ENCODE data around the gene DNER. TPM values are rescaled to one million over a fixed set of nuclear protein-coding genes. Genes with fewer than 3 reads are reported as not detected.

The DNER gene
- total RNA-seq, 1 experiment from 2014 or later: 2.8 TPM

DNA sequence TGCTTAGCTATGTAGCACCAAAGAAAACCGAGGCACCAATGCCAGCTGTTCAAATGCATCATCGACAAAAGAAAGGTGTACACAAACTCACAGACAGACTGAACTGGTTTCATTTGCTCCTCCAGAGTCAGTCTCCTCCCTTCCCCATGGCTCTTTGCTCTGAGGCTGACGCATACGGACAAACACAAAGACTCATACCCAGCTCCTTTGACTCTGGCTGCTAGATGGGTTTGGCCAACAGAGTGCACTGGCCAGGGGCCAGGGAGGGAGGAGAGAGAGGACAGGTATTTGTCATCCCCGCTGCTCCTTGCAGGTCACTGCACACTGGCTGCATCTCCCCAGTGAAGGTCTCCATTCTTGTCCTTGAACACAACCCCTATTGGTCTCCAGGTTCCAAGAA lies 40.7 kb downstream of the DNER start:
- no peak for DNase-seq (ENCODE audit: low read depth)

DNA sequence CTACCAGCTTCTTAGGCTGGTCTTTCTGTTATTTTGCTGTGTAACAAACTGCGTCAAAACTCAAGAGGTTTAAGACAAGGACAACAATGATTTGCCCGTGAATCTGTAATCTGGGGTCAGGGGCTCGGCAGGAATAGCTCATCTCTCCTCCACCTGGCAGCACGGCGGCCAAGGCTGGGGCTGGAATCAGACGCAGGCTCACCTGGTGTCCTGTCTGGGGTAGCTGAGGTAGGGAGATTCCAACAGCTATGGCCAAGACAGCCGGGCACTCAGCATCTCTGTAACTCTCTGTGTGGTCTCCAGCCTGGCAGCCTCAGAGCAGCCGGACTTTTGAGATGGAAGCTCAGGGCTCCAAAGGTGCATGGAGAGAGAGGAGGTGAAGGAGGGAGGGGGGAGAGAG lies 42.3 kb downstream of the DNER start:
- DNase-seq (ENCODE audit: low read depth): no peak

DNA sequence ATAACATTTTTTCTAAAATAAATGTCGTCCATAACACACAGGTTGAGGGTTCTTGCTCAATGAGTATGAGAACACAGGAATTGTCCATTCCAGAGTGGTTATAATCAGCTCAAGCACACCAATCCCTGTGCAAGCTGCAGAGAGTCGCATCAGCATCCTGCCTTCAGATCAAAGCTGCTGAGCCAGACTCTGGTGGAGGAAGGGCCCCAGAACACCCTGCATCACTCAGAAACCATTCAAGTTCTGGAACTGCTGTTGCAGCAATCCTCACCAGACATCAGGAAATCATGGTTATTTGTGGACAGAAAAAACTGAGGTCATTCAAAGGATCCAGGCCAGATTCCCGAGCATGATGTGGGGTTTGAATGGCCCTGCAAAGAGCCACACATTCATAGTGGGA lies 44.5 kb downstream of the DNER start:
- no peak for DNase-seq (ENCODE audit: low read depth)

DNA sequence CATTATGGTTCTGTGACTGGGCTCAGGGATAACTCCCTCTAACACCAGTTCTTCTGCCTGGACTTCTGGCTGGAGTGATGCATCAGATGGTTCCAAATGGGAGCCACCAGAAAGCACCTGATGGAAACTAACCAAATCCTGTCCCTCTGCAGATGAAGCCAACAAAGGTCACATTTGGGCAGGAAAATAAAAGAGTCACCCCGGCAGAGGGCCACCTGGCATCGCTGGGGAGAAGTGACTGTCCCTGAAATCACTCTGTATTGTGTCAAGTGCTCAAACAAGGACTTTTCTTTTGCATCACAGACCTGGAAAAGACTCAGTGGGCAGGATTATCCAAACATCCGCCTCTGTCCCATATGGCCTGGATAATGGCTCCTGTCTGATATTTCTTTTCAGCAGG lies 47.5 kb downstream of the DNER start:
- no peak for DNase-seq (ENCODE audit: low read depth)

- no peak for DNase-seq (ENCODE audit: low read depth)
Measured at GRCh38 chr2:229665158-229665557, 49.2 kb downstream of the DNER start.

- no peak for DNase-seq (ENCODE audit: low read depth)
Measured at GRCh38 chr2:229661478-229661877, 52.9 kb downstream of the DNER start.

DNA sequence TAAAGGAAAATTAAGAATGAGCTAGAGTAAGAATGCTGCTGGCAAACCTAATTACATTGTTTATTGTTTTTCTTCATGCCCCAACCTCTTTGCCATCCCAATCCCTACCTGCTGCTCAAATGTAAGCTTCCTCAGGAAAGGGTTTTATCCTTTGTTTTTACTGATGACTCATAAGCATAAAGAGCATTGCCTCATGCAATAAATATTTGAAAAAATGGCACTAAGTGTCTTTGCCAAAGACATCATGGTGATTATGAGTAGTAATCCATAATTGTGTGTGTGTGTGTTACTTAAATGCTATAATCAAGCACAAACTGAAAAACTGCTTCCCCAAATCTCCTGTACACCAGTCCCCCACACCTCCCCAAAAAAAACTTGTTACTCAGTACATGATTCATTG lies 53.4 kb downstream of the DNER start:
- peak; percentile 27 for DNase-seq (ENCODE audit: low read depth)

DNA sequence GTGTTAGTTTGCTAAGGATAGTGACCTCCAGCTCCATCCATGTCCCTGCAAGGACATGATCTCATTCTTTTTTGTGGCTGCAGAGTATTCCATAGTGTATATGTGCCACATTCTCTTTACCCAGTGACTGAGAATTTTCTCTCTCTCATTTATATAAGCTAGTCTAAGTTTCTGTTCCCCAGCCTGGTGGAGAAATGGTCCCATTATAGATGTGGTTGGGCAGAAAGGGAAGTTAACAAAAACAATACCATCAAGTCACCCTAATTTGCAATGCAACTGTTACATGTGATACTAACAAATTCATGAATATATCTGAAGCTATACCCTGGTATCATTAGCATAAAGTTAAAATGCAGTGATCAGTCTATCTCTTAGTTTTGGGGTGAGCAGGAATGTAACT lies 54.0 kb downstream of the DNER start:
- DNase-seq (ENCODE audit: low read depth): no peak

- no peak for DNase-seq (ENCODE audit: low read depth)
Measured at GRCh38 chr2:229658004-229658403, 56.4 kb downstream of the DNER start.

DNA sequence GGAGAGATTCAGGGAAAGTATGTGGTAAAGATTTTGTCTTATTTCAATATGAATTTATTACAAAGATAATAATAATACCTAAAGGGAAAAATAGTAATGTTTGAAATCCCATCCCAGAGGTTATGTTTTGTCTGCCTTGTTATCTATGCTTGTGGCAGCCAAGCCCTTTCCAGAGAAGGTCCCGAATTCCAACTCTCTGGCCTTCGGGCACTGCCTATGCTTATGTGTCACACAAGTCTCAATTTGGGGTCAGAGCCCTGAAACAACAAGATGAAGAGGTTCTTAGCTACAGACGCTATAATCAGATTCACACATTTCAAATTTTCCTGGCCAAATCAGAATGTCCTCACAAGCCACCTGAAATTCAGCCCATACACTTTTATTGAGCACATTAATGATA lies 59.9 kb downstream of the DNER start:
- DNase-seq (ENCODE audit: low read depth): no peak

DNA sequence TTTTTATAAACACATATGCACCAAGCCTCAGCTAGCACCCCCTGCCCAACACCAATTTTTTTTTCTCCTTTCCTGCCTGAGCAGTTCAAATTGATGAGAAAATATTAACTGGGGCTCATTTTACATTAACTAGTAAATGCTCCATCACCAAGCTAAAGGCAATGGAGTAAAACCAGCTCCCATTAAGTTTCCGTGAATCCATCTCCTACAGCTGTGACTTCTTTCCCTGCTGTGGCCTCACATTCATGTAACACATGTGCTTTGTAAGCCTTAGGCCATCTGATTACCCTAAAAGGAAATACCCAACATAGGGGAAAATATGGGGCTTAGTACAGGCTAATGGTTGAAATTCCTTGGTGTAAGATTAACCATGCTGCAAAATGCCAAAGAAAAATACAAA lies 60.8 kb downstream of the DNER start:
- DNase-seq (ENCODE audit: low read depth): no peak

DNA sequence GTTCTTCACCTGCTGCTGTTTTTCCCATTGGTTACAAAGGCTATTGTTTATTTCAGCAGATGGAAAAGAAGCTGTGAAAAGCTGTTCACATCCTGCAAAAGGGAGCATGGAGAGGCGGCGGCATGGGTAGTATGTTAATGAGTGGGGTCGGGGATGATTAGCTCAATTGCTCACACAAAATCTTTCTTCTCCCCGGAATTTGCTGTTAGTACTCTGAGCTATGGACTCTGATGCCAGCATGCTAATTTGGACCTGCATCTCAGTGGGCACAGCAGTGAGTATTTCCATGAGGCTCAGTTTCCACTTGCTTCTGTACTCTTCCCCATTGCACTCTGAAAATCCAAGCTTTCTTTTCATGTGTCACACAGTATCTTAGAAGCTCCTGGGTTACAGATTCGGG lies 61.6 kb downstream of the DNER start:
- no peak for DNase-seq (ENCODE audit: low read depth)

GRCh38 chr2:229650901-229651300 lies 63.5 kb downstream of the DNER start:
- no peak for DNase-seq (ENCODE audit: low read depth)

DNA sequence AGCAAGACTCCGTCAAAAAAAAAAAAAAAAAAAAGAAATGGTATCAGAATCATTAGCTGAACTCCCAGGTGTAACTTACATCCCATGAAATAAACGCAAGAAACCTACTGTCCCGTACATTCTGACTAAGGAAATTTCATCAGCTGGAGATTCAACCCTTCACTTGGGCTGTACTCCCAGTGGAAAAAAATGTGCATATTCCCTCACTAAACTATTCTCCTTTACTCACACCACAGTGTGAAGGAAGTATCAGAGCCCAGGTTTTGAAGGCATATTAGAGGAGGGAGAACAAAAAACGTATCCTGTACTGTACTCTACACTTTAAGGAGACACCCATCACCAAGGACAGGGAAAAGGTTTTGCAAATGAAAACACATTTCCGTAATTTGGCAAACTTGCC lies 64.3 kb downstream of the DNER start:
- DNase-seq (ENCODE audit: low read depth): no peak

GRCh38 chr2:229646186-229646723 lies 68.1 kb downstream of the DNER start:
- DNase-seq (ENCODE audit: low read depth): no peak

GRCh38 chr2:229642371-229642770 lies 72.0 kb downstream of the DNER start:
- DNase-seq (ENCODE audit: low read depth): peak; percentile 6

DNA sequence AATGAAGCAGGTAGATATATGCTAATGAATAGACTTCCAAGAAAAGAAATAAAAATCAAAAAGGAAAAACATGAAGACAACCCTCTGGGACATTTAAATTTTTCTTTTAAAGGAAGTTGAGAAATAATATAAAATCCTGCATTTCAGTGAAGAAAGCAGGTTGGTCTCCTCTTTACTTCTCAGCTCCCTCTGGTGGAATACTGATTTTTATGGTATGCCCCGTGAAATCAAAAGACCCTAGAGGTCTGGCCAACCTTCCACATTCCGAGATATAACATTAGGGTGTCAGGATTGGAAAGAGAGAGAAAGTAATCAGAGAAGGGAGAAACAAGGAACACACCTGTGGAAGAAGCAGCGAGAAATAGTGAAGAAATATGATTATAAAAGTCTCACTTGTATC lies 72.7 kb downstream of the DNER start:
- no peak for DNase-seq (ENCODE audit: low read depth)

DNA sequence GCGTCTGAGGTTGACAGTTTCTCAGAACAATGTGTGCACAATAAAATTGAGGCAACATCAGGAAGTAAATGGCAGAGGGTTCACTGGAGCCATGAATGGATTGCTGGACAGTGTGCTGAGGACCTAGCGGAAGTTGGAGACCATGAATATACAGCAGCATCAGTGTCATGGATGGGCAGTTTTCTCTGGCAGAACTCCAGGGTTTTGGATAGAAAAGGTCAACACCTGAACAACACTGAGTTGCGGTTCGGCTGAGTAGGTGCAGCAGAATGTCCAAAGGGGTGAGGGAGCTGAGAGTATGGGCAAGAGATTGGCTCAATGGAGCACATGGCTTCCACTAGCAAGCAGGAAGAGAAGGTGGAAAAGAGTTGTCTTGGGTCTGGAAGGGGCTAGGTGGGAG lies 73.7 kb downstream of the DNER start:
- no peak for DNase-seq (ENCODE audit: low read depth)

GRCh38 chr2:229636571-229636970 lies 77.8 kb downstream of the DNER start:
- DNase-seq (ENCODE audit: low read depth): no peak

GRCh38 chr2:229635371-229635680 lies 79.0 kb downstream of the DNER start:
- no peak for DNase-seq (ENCODE audit: low read depth)

DNA sequence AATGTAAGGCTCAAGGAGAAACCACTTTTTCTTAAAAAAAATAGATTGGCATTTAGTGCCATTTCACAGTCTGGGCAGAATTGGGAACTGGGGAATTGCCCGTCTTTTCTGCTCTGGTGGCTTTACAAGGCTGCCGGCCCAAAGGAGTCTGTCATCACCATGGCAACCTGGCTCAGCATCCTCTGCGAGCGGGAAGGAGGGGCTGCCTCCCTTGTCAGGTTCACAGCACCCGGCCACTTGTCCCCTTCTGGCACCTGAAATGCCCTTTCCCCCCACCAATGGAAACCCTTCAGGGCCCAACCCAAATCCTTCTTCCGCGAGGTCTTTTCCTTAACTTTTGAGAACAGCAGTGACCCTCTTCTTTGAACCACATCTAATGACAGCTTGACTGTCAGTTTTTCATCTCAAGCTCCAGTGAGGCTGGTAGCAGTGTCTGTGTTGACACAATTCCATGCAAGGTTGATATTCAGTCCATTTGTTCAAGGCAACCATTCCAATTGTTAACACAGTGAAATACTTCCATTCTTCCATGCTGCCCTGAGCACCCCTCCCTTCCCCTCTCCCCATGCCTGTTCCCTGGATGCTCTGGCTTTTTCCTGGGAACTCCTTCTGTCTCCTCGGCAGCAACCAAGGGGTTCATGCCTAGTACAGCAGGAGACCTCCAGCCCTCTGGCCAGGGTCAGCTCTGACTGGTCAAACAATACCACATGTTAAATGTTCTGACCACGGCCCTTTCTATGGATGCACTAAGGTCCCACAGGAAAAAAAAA lies 79.6 kb downstream of the DNER start:
- DNase-seq (ENCODE audit: low read depth): no peak

- no peak for DNase-seq (ENCODE audit: low read depth)
Measured at GRCh38 chr2:229633556-229633955, 80.8 kb downstream of the DNER start.

GRCh38 chr2:229629039-229629438 lies 85.3 kb downstream of the DNER start:
- DNase-seq (ENCODE audit: low read depth): no peak

GRCh38 chr2:229627728-229628127 lies 86.6 kb downstream of the DNER start:
- DNase-seq (ENCODE audit: low read depth): peak; percentile 6

Measured in LHCN-M2 (cell line).